Cerebellar cortex (tissue), 1 donor: ENCODE measurements around the gene TMEM272.
"Not testable (repeated sequence)": the region's sequence is repeated elsewhere in the genome, so short reads cannot be mapped to it uniquely, and the experiment has no call there.

Experiments
- DNase-seq: peaks from one replicate; pipeline ENCODE4 v3.0.0-alpha.2; 2015; ENCODE audit warnings: low spot score

The TMEM272 gene

DNA sequence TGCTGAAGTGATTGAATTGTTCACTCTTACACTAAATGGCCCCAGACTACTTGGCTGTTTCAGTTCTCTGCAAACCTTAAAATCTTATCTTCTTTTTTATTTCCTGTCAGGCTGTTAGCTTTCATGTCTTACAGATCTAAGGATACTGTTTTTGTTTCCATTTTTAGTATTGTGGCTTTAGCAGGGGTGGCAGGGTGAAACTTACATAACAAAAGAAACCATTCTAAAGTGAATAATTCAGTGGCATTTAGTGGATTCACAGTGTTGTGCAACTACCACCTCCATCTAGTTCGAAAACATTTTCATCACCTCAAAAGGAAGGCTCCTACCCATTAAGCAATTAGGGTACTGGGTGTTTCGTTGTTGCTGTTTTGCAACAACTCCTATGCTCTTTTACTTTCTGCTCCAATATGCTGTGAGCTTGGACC is 19.8 kb downstream of the TMEM272 start:
- no peak for DNase-seq

DNA sequence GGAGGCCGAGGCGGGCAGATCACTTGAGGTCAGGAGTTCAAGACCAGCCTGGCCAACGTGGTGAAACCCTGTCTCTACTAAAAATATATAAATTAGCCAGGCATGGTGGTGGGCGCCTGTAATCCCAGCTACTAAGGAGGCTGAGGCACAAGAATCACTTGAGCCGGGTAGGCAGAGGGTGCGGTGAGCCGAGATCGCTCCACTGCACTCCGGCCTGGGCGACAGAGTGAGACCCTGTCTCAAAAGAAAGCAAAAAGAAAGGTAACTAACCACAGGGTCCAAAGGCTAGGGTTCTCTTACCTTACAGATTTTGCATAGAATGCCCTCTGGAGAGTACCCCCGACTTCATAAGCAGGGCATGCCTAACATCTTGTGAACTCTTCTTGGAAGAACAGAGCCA is 20.3 kb downstream of the TMEM272 start:
- DNase-seq = not testable (repeated sequence)

DNA sequence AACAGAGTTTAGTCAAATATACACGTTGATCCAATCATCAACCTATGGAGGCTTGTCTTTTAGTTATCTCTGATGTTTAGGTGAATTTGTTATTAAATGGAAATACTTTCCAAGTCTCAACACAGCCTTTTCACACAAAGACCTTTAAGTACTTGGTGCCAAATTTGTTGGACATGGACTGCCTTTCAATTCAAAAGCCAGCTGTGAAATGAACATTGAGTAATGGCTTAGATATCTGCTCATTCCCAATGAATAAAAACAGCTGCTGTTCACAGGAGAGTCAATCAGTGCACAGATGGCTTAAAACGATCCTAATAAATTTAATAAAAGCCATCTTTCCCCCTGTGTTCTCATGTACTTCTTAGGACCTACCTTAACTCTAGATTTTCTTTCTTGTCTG is 21.1 kb downstream of the TMEM272 start:
- DNase-seq = no peak

DNA sequence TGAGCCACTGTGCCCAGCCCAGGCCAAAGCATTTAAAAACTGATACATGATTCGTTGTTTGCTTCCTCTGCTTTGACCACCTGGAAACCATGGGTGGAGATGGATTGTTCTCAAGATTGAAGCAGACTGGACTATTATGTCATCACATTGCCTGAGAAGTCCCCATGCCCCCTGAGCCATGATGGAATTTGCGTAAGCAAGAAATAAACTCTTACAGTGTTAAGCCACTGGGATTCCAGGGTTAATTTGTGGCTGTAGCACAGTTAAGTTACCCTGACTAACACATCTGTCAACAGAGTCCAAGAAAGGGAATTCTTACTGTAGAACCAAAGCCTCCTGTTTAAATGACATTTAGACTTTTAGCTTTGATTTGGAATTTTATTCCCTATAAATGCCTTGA is 21.6 kb downstream of the TMEM272 start:
- no peak for DNase-seq

DNA sequence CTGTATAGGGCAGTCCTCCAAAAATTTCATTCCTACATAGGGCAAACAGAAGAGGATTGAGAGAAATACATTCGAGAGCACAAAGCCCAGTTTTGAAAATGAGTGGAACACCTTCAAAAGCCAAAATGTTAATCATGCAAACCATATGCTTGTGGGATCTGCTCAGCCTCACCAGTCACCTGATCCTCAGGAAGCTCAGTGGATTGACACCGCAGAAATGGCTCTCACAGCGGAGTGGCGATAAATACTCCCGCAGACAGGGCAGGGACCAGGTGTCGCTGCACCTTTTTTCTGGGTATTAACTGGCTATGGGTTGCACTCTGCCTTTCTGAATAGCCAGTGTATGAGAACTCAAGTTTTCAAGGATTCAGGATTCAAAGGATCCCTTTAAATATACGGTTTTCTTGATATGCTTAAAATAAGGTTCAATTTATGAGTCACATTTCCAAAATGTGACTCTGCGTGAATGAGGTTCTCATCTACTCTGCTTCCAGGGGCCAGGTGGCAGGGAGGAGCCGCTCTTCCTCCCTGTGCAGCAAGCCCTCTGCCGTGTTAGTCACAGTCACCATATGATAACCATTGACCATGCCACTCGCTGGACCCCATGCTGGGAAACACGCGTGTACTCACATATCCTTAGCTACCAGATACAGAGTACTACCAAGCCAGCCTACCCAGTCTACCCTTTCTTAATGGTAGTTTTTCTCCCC is 22.7 kb downstream of the TMEM272 start:
- peak; percentile 77 for DNase-seq

DNA sequence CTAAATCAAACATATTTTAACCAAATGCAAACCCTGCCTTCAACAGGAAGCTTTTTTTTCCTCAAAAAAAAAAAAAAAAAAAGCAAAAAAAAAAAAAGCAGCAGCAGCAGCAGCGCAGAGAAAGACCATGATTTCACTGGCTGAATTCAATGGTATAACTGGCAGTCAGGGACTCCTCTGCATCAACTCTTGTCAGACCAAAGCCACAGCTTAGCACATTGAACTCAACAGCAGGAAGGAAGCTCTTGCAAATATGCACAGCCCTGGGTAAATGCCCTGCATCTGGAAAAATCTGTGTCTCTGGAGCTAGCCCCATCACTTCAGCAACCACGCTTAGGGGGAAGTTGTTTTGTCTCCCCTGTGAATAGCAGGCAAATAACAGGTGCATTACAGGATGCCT is 23.4 kb downstream of the TMEM272 start:
- DNase-seq = peak; percentile 45

DNA sequence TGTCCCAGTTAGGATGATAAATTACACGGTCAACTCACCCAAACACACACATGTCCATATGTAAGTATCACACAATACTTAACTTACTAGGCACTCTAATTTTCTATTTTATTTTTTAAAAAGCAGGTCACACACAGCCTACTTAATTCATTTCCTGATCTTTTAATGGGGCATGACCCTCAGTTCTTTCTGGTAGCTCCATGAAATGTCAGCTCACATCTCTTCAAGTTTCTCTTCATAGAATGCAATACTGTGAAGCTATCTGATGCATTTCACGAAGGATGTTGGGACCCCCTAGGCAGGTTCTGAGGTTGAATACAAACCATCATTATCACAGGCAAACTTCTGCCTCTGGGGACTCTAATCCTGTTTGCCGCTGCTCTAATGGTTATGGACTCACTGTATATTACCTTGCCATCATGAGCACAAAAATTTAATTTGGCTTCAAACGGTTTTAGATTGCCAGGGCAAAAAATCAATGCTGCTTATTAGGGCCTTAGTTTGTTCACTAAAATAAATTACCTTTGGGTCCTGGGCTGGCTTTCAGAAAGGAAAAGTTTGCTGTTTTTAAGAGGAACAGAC is 24.9 kb downstream of the TMEM272 start:
- no peak for DNase-seq

DNA sequence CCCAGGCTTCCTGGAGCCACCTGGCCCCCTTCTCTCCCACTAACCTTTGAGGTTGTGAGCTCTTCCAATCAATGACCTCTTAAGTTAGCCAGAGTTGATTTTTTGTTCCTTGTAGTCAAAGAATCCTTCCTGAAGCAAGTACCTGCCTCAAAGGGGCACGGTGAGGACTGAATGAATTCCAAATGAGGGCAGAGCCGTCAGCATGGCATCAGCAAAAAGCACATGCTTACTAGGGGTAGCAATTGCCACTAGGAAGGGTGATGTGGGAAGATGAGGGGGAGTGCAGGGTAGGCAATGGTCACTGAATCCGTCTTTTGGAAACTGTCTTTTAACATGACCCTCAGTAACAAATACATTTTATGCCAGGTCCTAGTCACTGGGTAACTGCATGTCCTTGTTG is 25.4 kb downstream of the TMEM272 start:
- no peak for DNase-seq

DNA sequence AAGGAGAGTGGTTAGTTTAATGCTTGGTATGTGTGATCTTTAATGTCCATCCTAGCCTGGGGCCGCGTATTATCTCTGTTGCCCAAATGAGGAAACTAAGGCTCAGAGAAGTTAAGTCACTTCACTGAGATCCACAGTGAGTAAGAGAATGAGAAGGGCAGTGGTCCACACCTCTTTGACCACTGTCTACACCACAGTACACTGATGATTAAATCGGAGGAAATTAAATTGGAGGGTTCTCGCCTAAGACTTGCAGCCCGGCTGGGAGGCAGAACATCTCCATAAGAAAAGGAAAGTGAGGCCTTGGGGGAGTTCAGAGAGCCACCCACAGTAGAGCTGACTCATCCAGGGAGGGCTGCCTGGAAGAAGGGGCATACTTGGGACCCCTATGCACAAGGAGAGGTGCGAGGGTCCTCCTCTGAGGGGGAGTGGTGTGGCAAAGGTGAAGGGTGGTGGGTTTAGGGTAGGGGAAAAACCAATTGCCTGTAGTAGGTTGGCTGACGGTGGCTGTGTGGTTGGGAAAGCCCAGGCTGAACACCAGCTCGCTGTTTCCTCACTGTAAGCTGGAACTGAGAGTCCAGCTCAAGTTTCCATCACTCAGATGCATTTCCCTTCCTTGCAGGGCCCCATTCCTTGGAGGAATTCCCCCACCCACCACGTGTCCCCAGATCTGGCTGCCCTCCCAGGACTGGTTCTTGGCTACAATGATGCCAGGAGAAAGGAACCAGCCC is 26.0 kb downstream of the TMEM272 start:
- no peak for DNase-seq

DNA sequence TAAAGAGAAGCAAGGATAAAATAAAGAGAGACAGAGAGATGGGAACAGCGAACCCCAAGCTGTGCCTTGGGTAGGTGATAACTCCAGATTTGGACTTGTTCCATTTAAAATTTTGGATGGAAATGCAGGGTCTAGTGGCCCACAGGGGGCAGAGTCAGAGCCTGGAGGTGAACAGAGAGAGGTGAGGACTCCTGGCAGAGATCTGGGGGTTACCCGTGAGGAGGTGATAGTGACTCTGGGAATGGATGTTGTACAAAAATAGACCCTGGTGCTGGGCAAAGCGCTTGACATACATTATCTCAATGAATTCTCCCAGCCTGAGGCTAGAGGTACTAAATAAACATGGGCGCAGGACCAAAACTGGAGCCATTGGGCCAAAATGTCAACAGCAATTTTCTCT is 26.7 kb downstream of the TMEM272 start:
- DNase-seq = no peak

DNA sequence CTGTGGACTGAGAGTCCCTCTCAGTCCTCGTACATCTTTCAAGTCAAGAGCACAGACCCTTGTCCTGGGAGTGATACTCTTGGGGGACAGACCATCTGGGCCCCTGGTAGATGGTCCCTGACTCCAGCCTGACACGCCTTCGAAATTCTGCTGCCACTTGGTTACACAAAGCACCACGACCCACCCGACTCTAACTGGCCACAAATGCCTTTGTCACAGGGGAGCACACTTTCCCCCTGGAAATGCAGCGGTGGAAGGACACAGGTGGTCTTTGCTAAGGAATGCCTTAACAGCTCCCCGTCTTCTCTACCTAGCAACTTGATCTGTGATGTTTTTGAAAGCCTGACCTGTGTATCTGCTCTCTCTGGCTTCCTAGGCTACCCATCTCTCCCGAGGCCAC is 27.3 kb downstream of the TMEM272 start:
- DNase-seq = no peak

DNA sequence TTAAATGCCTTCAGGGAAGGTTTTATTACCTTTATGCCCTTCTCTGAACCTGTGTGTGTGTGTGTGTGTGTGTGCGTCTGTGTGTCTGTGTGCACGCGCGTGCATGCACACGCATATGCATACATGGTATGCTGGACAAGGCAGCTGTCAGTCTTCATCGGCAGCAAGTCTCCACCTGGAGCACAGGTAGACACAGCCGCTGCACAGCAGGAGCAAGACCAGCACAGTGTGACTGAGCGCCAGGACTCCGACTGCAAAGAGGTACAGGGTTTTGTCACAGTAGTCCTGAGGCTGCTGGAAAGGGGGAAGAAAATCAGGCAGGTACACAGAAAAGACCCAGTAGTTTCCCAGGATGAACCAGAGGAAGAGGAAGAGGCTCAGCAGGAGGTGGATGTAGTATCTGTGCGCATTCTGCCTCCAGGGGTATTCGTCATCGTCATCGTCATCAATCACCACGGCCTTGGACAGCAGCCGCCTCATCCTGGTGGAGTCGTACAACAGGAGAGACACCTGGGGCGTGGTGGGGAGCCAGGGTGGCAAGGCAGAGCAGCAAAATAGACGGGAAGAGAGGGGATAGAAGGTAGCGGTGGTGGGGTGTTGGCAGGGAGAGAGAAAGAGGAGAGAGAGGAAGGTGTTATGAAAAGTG is 28.2 kb downstream of the TMEM272 start:
- no peak for DNase-seq

DNA sequence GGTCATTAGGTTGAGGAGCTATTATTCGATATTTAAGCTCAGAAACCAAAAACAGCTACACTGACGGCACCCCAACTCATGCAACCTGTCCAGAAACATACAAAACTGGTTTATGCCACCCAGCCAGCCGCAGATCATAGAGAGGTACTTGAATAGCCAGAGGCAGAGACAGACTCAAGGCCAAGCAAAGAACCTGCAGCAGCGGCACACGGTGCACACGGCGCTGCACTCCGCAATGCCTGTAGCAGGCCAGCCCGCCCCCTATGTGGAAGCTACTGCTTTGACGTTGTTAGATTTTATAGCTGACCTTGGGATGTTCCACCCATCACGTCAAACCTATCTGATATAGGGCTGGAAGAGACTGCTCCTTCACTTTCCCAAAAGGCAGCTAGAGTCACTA is 29.1 kb downstream of the TMEM272 start:
- DNase-seq = no peak

DNA sequence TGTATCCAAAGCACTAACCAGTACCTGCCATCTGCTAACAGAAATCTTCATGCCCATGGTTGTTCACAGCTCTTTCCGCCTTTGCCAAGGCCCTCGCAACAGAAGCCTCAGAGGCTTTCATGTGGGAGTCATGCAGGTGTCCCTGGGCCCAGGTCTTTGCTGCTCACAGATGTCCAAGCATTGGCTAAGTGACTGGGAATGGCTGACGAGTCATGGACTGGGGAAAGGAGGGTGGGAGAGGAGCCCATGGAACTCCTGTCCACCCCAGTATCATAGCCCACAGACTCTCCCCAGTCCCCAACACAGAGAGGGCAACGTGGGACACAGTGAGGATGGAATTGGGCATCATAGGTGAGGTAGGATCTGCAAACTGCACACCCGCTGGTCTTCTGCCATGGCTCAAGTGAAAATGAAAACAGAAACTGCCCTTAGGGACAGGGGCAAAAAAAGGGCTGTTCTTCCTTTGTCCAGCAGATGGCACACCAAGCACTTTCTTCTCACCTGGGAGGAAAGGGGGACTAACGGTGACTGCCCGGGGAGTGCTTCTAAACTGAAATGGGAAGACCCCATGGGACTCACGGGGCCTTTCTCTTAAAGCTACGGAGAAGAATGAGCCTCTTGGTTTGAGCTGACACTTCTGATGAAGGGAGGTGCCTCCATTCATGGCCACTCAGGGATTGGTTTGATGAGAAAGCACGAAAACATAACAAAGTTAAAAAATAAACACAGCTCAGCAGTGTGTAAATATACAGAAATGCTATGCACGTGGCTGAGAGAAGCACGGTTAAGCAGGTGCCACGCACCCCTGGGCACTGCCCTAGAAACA is 29.9 kb downstream of the TMEM272 start:
- peak; percentile 72 for DNase-seq

DNA sequence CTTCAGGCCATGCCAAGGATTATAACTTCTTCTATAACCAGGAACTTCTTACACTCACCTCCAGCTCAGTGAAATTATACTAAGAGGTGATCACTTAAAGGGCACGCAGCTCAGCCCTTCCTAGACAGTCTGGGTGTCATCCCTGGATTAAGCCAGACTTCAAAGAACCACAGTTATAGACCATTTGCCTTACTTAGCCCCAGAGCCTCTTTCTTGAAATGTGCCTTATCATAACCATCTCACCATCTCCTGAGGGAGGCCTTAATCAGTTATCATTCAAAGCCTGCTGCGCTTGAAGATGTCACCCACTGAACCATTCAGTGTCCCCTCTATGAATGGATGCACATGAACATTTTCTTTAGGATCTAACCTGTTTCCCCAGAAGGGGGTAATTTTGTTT is 30.9 kb downstream of the TMEM272 start:
- DNase-seq = no peak

DNA sequence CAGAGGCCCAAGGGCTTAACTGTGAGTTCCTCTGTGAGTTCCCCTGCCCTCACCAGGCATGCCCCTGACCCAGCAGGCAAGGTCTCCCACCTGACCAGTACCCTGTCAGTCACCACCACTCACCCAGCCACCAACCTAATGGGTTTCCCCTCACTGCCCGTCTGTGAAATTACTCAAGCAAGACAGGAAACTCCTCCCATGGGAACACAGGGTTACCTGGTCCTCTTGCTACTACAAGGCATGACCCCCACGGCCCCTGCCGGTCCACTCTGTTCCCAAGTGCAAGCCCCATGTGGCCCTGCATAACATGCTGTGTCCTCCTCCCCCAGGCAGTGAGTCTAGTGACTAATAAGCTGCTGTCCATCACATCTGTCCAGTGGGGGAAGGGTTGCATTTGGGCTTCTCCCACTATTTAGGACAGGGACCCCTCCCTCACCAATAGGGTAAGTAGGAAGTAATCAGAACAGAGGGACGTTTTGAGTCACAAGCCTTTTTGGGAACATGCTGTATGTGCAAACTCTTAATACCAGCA is 33.0 kb downstream of the TMEM272 start:
- DNase-seq = no peak

DNA sequence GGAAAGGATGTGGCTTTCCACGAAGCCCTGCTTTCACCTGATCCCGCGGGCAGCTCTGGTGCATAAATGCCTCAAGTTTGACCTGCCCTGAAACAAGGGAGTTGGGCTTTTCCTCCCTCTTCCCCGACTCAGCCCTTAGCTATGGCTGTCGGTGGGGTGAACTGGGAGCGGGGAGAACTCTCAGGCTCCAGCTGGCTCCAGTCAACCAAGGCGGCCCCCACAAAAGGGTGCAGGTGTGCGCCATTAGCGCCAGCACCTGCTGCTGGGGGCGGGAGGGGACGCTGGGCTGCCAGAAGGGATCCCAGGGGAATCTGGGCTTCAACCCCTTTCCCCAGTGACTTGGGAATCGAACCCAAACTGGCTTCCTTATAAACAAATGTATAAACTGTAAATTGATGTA is 33.9 kb downstream of the TMEM272 start:
- no peak for DNase-seq

DNA sequence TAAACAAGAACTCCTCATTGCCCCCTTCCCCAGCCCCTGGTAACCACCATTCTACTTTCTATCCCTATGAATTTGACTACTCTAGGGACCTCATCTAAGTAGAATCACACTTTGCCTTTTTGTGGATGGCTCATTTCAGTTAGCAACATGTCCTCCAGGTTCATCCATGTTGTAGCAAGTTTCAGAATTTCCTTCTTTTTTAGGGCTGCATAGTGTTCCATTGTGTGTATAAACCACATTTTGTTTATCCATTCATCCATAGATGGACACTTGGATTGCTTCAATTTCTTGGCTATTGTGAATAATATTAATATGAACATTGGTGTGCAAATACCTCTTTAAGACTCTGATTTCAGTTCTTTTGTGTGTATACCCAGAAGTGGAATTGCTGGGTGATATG is 36.2 kb downstream of the TMEM272 start:
- DNase-seq = no peak

DNA sequence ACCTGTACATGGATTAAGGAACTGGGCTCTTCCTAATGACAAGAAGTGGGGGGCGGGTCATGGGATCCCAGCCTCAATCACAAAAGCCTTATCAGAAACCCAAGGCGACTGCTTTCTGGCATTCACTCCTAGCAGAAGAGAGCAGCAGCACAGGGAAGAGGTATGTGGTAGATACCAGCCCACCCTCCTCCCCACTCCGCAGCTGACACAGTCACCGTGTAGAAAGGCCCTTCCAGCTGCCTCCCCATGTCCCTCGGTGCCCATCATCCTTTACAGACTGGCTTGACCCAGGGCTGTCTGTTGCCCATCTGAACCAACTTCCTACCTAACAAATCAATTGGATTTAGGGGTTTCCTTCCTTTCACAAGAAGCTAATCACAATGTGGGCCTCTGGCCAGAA is 37.9 kb downstream of the TMEM272 start:
- DNase-seq = no peak

DNA sequence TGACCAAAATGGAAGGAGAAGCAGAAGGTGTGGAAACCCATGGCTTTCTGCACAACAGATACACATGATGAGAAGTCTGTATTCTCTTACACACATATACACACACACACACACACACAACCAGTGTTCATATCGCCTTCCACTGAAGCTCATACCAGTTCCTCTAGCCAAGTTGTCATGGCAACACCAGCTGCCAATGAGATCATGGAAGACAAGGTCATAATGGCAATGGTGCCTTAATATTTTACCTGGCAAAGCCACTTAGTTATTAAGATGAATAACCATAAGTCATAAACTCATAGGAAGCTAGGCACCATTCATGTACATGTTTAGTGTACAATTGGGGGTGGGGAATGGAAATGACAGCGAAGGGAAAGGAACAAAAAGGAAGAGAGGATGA is 38.4 kb downstream of the TMEM272 start:
- DNase-seq = peak; percentile 41

DNA sequence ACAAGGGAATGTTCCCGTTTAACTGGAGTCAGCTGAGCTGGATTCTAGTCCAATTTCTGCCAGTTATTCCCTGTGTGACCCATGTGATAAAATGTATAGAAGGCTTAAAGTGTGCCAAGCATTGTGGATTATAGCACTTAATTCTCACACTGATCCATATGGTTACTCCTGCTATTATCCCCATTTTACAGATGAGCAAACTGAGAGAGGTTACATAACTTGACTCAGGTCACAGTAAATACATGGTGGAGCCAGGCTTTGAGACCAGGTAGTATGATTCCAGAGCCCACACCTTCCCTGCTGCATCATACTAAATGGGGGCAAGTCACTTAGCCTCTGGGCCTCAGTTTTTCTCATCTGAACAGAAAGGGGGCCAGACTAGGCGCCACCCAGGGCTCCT is 39.1 kb downstream of the TMEM272 start:
- DNase-seq = no peak

DNA sequence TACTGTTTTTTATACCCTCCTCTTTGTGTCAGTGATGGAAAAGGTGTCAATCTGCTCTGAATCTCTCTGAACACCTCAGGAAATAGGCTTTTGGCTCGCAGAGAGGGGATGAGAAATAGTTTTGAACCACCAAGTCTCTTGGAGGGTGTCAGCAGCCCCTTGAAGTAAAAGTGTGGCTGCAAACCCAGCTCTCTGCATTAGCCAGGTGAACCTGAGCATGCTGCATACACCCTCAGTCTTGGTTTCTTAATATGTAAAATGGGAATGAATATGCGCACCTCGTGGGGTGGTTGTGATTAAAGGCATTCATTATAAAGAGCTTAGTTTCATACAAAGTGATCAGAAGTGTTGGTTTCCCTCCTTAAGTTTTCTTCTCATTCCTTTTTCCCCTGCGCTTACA is 39.7 kb downstream of the TMEM272 start:
- no peak for DNase-seq
